Stimulated activated CD8-positive, alpha-beta memory T cell treated with anti-CD3 and anti-CD28 coated beads, Interleukin-15, amount 100 ng/mL, for 1 hour (primary cell): Measurements from ENCODE around the gene PDHA1.
A peak's percentile ranks its signal among the peaks of the same experiment; 100 is the strongest.

Source experiments
- DNase-seq: peaks from one replicate; pipeline ENCODE4 v3.0.0-alpha.2; 2020; ENCODE audit warnings: low read depth

PDHA1 gene

DNA sequence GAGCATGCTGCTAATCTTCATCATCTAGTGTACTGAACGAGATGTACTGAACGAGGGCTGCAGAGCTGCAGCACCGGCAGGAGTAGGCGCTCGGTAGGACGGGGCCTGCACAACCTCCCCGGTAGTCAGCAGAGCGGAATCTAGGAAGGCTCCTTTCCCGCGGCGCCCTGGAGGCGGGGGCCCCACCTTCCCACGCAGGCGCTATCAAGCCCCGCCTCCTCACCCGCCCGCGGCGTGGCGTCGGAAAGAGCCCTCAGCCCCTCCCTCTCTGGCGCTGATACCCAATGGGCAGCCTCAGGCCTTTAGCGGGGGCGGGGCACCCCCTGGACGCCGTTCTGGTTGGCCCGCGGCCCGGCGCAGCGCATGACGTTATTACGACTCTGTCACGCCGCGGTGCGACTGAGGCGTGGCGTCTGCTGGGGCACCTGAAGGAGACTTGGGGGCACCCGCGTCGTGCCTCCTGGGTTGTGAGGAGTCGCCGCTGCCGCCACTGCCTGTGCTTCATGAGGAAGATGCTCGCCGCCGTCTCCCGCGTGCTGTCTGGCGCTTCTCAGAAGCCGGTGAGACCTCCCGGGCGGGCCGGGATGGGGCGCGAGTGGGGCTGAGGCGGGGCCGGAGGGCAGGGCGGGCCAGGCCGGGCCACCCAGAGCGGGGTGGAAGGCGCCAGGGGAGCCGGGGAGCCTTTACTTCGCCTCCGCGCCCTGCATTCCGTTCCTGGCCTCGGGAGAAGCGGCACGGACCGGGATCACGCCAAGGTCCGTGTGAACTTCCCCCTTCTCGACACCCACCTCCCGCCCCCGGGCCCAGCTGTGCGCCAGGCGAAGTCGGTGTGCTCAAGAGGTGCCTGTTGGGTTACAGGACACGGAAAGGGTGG, at the start of gene PDHA1:
Gene PDHA1 (plus strand): TSS at position 393 of the 874 bp plus-strand sequence. CDS start 111 bp downstream, at position 504.
- peak; percentile 80 for DNase-seq

DNA sequence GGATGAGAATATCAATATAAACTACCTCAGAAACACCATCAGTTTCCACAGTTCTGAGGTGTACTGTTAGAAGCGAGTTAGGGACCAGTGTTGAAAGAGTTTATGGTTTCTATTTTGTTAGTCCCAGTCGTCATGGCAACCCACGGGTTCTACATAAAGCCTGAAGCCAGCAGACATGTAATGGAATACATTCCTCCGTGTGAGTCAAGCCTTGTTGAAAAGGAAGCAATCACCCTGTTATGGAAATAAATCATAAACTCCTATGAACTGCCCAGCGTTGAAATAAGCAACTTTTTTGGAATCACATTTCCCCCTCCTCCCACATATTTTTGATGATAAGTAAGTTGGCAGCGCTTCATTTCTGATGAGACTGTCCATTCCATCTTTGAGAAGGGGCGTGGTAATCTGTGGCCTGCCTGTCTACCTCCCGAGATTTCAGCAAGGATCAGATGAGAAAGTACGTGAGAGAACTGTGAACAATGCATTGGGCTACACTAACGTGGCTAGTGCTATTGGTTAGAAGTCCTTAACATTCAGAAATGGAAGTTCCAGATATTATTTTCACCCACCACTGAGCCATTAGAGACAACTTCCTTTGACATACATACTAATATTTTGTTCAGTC, 40.4 kb upstream of the PDHA1 start:
- no peak for DNase-seq

DNA sequence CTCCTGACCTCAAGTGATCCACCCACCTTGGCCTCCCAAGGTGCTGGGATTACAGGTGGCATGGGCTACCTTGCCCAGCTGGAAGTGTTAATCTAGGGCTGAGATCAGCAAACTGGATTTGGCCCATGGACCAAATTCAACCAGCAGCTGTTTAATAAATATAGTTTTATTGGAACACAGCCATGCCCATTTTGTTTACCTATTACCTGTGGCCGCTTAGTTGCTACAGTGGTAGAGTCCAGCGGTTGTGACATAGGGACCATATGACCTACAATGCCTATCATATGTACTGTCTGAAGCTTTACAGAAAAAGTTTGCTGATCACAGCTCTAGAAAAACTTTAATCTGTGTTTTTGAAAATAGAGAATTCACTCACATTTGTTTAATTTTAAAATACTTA, 17.2 kb upstream of the PDHA1 start:
- no peak for DNase-seq

DNA sequence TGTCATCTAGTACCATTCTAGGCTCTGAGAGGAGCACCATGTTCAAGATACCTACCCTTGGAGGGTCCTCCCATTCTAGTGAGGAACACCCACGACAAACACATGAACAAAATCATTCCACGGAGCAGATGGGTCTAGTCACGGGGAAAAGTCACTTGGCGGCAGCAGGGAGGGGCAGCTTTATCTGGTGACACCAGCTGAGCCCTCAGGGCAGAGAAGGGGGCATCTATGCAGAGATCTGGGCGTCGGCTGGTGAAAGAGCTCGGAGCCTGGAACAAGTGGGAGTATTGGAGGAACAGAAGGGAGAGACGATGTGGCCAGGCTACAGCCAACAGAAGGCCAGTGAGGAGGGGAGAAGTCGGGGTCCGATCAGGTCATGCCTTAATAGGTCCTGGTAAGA, 11.9 kb upstream of the PDHA1 start:
- DNase-seq = no peak

DNA sequence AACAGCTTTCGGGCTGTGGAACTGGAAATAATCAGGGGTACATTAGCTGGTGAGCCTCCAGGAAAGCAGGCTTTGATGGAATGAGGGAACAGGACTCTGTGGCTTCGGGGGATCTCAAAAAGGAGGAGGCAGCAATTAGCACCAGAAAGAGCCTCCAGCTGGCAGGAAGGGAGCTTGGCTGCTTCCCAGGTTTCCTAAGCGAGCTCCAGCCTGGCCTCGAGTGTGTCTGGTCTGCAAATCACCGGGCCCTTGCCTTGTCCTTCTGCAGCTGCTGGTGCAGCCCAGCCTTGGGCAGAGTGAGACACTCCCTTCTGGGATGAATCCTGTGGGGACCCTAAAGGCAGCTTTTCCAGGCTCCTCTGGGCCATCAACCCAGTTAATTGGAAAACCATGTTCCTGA, 10.7 kb upstream of the PDHA1 start:
- DNase-seq = no peak

DNA sequence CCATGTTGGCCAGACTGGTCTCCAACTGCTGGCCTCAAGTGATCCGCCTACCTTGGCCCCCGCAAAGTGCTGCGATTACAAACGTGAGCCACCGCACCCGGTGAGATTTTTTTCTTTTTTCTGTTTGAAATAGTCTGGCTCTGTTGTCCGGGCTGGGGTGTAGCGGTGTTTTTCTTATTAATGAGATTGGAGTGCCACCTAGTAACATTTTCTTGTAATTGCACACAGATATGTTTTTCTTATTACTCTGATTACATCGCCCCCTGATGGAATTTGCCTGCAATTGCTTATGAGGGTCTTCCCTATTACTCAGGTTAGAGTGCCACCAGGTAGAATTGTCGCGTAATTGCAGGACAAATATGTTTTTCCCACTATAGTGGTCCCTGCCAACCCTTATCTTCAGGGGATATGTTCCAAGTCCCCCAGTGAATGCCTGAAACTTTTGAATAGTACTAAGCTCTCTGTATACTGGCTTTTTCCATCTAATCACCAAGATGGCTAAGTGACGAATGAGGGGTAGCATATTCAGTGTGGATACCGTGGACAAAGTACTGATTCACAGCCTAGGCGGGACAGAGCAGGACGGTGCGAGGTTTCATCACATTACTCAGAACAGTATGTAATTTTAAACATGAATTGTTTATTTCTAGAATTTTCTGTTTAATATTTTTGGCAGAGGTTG, 8.6 kb upstream of the PDHA1 start:
- DNase-seq = no peak

DNA sequence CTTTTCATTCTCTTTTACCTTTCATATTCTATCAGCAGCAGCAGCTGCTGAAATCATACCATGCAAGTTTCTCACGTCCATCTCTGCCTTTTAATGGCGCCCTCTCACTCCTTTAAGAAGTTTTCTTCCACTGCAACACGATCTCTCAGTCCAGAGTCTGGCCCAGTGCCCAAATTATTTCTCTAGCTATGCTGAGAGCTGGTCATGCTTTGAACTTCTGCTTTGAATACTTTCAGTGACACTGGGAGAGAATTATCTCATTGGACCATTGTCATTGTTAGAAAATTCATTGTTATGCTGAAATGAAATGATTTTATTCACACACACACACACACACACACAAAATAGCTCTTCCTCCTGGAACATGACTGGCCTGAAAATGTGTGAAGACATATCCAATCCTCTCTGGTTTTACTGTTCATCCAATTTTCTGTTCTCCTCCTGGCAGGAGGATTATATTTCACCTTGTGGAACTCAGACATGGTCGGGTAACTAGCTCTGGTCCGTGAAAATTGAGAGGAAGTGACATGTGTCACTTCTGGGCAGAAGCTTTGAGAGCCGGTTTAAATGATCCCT, 1.3 kb upstream of the PDHA1 start:
- DNase-seq = no peak

DNA sequence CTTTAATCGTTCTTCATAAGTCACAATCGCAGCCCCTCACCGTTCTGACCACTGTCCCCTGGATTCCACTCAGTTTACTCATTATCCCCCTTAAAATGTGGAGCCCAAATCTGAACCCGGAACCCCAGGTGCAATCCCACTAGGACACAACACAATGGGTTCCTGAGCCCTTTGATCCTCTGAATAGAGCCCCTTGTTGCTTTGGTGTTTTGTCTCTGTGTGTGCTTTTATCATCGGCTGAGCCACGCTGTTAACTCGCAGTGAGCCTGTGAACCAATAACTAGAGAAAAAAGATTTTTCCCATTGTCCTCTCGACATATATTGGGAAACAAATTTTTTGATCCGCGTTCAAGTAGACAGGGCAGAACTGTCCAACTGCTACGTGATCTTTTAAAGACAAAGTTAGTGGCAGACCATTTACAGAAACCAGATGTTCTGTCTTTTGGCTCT, 617 bp upstream of the PDHA1 start:
- no peak for DNase-seq

DNA sequence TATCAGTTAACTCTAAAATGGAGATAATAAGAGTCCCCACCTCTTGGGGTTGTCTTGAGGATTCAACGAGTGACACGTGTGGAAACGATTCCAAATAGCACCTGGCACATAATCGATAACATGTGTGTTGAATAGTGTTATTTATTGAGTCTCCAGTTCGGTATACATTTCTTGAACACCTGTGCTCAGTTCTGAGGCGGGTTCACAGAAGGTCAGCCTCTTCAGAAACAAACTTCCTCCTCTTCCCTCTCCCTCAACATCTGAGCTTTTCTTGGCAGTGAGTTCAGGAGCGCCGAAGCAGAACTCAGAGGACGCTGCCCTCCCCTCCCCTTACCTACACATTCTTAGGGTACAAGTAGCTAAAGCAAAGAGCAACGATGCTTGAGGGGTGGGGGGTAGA, 934 bp downstream of the PDHA1 start:
- no peak for DNase-seq

DNA sequence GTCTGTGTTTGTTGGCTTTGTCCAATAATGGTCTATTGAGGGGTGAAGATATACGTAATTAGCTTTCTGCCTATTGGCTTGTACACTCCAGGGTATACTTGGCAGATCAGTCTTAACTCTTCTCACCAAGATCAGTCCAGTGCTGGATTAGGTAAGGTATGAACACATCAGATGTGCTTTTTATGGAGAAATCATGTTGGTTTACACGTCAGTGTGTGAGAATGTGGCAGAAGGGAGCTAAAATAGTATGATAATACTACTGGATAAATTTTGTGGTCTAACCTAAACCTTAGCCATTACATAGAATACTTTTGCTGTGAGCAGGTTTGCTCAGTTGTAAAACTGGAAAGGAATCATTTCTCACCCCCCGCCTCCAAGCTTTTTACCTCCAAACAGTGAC, 4.2 kb downstream of the PDHA1 start:
- no peak for DNase-seq

DNA sequence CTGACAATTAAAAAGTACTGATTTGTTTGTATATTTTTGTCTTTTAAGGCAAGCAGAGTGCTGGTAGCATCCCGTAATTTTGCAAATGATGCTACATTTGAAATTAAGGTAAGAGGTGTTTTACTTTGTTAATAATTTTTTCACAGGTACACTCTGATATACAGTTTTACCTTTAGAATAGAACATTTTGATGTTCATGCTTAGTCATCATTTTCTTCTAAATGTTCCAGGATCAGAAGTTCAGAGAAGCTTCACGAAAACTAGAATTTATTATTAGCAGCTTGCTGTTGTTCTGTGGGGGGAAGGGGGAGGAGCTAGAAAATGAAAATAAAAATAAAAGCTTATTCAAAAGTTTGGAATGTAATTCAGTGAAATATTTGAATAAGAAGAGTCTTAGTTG, 5.5 kb downstream of the PDHA1 start:
- no peak for DNase-seq

DNA sequence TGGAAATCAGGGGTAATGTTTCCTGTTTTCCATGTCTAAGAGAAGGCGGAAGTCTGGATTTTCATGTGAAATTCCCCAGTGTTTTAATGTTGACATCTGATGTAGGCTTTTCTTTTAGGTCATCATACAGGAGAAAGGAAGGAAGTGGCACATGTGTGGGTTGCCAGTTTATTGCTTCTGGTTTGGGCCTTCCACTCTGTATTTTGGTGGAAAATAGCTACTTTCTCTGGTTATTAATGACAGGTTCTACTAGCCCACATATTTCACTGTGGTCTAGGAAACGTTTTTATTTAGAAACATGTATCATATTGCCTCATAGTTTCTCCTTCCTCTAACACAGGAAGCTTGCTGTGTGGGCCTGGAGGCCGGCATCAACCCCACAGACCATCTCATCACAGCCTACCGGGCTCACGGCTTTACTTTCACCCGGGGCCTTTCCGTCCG, 7.2 kb downstream of the PDHA1 start:
- no peak for DNase-seq

DNA sequence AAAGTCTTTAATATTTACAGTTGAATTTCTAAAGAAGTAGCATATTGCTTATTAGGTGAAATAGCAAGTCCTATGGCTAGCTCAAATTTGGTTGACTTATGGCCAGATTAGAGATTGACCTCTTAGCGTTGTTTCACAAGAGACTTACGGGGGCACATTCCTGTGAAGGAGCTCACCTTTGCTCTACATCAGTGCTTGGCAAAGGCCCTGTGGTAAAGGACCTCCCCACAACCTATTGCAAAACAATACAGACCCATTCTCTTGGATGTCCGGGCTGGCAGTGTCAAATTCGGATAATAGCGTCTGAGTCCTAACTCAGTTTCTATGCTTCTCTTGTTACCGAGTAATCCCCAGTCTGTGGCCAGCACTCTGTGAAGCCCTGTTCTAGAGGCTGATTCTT, 10.9 kb downstream of the PDHA1 start:
- DNase-seq = no peak

DNA sequence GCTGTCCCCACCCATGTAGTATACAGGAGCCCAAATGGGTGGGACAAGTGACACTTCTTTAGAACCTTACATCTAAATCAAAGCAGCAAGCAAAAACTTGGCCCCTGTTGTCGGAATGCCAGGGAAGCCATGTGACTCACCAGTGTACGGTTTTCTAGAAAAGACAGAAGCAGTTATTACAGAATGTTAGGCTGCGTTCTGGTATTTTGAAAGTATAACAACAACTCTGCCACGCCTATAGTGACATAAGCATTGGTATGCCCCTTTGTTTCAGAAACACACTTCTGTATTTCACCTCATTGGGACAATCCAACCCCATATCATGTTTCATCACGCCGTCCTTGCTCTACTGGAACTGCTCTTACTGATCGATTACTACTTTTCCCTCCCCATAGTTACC, 14.8 kb downstream of the PDHA1 start:
- DNase-seq = no peak

DNA sequence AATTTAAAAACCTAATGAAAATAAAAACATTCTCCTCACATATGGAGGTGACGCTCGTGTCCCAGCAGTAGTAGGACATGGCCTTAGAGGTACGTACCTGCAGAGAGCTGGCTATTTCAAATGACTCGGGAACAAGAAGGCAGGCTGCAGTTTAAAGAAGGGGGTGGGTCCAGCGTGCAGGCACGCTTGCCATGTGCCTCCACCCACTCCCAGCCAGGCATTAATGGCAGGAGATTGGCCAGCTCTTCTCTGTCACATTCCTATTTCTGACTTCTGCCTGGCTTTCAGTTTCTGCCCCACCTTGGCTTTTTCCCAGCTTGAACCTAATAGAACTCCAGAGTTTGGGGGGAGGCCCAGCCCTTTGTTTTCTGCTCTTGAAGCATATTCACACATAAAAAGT, 17.2 kb downstream of the PDHA1 start:
- DNase-seq = no peak

DNA sequence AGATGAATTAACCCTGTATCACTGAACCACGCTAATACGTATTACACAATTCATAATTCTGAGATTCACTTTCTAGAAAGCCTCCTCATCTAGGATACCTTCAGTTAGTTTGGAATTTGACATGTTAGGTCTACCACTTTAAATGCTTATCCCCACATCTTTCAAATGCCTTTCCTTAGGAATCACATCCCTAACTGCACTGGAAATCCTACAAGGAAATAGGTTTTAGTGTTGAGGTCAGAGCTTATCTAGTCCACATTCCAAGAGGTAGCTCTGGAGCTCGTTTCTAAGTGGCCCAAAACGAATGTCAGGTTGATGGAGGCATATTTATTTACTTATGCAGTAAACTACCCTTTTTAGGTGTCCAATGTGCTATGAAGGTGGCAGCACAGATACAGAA, 18.0 kb downstream of the PDHA1 start:
- DNase-seq = no peak

DNA sequence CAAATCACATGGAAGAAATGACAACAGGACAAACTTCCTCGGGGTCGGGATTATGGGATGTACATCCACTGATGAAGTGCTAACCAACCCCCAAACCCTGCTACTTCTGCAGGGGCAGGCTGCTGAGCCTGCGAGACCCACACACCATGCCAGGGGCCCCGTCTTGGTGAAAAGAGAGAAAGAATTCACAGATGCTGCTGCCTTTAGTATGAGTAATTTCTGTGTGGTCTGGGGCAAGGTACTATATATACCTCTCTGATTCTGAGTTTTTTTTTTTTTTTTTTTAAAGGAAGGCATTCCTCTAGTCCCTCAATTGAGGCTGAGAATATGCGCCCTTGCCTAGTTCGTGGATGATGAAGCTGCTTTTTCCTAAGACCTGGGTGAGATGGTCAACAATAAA, 24.8 kb downstream of the PDHA1 start:
- DNase-seq = no peak

DNA sequence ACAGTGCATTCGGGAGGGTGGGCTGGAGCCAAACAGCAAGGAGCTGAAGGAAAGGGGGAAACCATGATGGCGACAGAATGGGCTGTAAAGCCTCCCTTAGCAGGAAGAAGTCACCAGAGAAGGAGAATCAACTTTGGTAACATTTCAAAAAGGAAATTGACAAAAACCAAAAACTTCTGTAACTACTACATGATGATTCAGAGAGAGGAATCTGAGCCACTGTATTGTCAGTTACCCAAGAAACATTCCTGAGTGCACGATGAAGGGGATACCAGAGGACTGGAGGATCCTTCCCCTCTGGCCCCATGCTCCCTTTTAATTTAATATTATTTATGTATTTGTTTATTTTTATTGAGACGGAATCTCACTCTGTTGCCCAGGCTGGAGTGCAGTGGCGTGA, 26.3 kb downstream of the PDHA1 start:
- DNase-seq = no peak

DNA sequence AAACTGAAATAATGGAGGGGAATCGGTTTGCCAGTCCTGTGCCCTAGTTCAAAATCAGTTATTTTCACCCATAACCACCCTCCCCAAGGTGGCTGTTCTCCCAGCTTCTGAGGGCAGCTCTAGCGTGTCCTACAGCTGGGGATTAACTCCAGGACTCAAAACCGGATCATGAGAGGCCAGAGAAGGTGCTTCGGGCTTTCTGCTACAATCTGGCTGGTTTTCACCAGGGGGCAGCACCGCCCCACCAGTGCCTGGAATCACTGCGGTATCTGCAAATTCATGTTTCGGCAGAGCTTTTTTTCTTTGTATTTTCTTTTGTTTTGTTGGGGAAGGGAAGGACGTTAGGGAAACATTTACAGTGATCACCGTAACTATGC, 28.4 kb downstream of the PDHA1 start:
- peak; percentile 34 for DNase-seq

DNA sequence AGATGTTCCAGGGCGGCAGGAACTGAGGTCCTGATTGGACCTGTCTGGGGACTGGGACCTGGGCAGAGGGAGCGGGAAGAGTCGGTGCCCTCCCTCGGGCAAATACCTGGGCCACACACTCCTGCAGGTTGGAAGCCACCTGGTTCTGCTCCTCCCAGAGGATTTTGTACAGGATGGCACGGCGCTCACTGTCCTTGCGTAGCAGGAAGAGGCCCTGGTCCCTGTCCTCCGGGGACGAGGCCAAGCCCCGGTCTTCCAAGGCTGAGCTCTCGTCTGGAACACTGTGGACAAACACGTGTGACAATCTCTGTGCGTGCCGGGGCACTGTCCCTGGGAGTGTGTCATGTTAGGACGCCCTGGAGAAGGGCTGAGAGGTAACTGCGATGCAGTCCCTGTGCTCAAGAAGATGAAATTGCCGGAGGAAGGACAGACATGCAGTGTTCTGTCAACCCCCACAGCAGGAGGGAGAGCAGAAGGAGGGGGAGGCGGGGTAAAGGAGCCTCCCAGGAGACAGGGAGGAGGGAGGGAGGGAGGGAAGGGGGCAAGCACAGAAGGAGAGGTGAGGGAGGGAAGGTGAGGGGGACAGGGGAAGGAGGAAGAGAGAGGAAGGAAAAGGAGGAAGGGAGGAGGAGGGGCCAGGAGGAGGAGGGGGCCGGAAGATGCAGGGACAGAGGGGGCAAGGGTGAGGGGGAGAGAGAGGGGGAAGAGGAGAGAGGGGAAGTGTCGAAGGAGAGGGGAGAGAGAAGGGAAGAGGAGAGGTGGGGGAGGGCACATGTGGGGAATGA, 29.0 kb downstream of the PDHA1 start:
- DNase-seq = no peak

DNA sequence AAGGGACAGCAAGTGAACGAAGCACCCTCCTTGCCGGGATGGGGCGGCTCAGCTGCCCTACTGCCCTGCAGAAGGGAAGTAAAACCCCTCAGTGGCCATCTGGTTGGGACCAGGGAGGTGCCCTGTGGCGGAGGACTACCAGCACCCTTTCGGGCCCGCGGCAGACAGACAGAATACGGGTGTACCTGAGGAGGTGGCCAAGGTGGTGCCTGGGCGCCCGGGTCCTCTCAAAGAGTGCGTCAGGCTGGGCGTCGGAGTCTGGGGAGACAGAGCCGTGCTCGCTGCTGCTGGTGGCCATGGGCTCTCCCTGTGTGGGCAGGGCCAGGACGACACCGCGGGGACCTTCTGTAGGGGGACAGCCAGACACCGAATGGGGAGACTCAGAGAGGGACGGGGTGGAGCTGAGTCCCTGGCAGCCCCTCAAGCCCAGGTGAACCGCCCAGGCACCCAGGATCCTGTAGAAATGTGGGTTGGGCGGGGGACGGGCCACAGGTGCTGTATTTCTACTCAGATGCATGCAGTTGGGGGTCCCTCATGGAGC, 29.7 kb downstream of the PDHA1 start:
- no peak for DNase-seq

DNA sequence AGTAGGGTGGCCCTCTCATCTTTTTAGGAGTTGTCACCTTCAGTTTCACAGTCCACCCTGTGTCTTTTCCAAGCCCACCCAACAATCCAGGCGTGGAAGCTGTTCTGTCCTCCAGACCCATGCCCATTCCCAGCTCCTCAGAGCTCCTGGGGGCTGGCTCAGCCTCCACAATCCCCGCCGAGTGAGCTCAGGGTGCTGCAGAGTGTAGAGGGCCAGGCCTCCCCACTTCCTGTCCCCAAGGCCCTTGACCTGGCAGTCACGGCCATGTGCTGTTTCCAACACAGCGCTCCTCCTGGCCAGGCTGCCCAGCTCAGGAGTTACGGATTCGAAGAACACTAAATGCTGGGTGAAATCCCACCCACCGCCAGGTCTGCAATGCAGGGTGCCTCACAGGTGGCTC, 31.8 kb downstream of the PDHA1 start:
- no peak for DNase-seq
